ENCODE measurements around the gene ROBO1.

The ROBO1 gene

DNA sequence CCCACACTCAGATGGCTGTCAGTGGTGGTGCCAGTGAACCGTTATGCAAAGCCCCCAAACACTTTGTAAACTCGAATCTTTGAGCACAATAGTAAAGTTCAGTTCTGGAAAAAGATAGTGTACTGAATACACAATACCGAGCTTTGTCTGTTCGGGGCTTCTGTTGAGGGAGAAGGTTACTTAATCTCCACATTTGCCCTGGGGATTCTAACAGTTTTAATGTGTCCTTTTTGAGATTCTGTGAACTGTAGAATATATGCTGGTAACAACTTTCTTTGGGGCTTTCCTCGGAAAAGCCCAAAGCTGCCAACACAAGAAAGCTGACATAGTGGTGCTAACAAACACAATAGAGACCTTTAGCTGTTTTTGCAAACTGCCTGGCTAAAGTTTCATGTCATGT lies 686.5 kb downstream of the ROBO1 start:
- Histone ChIP-seq H3K36me3 (ENCODE audit: control insufficient read depth in 2 of 2, insufficient read depth in 2 of 2, low read length in 2 of 2) (no peaks in the 10 kb centered on the region), H3K4me1 (ENCODE audit: control insufficient read depth in 2 of 2, insufficient read depth in 2 of 2, low read length in 2 of 2) (no peaks in the 10 kb centered on the region), H3K4me3 (ENCODE audit: low read length in 2 of 2) (no peak overlapping the region), H3K9ac (ENCODE audit: low read depth in 1 of 2, low read length in 2 of 2) (no peak overlapping the region), H3K9me3 (ENCODE audit: control insufficient read depth in 2 of 2, low read length in 2 of 2) (no peaks in the 10 kb centered on the region), H3K27ac (ENCODE audit: low read depth in 2 of 2, low read length in 2 of 2) (no peak overlapping the region), H3K27me3 (ENCODE audit: control insufficient read depth in 2 of 2, insufficient read depth in 2 of 2, low read length in 2 of 2) (no peaks in the 10 kb centered on the region)

DNA sequence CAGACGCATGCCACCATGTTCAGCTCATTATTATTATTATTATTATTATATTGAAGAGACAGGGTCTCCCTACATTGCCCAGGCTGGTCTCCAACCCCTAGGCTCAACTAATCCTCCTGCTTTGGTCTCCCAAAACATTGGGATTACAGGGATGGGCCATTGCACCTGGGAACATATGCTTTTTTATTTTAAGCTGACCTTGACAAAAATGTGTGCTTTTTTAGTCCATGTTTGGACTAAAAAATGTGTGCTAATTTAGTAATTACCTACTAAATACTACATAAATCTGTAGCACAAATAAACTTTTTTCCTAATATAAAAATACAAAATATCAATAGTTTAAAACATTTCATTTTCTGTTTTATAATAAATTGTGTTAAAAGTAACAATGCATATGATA lies 693.2 kb downstream of the ROBO1 start:
- Histone ChIP-seq H3K27me3 (ENCODE audit: control insufficient read depth in 2 of 2, insufficient read depth in 2 of 2, low read length in 2 of 2) (no peaks in the 10 kb centered on the region), H3K9me3 (ENCODE audit: control insufficient read depth in 2 of 2, low read length in 2 of 2) (no peaks in the 10 kb centered on the region), H3K9ac (ENCODE audit: low read depth in 1 of 2, low read length in 2 of 2) (no peak overlapping the region), H3K27ac (ENCODE audit: low read depth in 2 of 2, low read length in 2 of 2) (no peak overlapping the region), H3K36me3 (ENCODE audit: control insufficient read depth in 2 of 2, insufficient read depth in 2 of 2, low read length in 2 of 2) (no peaks in the 10 kb centered on the region), H3K4me3 (ENCODE audit: low read length in 2 of 2) (no peak overlapping the region), H3K4me1 (ENCODE audit: control insufficient read depth in 2 of 2, insufficient read depth in 2 of 2, low read length in 2 of 2) (no peaks in the 10 kb centered on the region)

DNA sequence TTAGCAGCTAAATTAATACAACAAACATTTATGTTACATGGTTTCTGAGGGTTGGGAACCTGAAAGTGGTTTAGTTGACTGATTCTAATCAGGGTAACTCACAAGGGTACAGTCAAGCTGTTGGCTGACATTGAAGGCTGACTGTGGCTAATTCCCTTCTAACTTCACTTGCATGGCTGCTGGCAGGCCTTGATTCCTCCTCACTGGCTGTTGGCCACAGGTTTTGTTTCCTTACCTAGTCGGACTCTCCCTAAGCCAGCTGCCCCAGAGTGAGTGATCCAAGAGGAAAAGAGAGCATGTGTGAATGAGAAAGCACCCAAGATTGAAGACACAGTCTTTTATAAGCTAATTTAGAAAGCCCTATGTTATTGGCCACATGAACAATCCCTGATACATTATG lies 700.1 kb downstream of the ROBO1 start:
- no peak overlapping the region for H3K4me3 ChIP-seq (ENCODE audit: low read length in 2 of 2)
- no peaks in the 10 kb centered on the region for H3K27me3 ChIP-seq (ENCODE audit: control insufficient read depth in 2 of 2, insufficient read depth in 2 of 2, low read length in 2 of 2)
- H3K4me1 ChIP-seq (ENCODE audit: control insufficient read depth in 2 of 2, insufficient read depth in 2 of 2, low read length in 2 of 2): no peaks in the 10 kb centered on the region
- no peaks in the 10 kb centered on the region for H3K36me3 ChIP-seq (ENCODE audit: control insufficient read depth in 2 of 2, insufficient read depth in 2 of 2, low read length in 2 of 2)
- H3K9ac ChIP-seq (ENCODE audit: low read depth in 1 of 2, low read length in 2 of 2): no peak overlapping the region
- H3K9me3 ChIP-seq (ENCODE audit: control insufficient read depth in 2 of 2, low read length in 2 of 2): no peaks in the 10 kb centered on the region
- H3K27ac ChIP-seq (ENCODE audit: low read depth in 2 of 2, low read length in 2 of 2): no peak overlapping the region

DNA sequence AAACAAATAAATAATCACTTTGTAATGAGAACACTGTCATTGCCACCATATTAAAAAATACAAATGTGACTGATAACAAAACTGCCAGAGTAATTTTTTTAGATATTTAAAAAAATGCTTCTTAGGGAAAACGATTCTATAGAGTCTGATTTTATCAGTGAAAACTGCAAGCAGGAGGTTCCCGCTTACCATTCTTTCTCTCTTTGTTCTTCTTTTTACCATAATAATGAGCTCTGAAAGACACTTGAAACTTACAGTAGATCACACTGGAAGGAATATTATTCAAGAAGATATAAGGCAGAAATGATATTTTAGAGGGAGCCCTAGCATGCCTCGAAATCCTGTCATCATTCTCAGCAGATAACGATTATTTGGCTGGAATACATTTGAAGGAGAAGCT lies 701.3 kb downstream of the ROBO1 start:
- Histone ChIP-seq H3K27me3 (ENCODE audit: control insufficient read depth in 2 of 2, insufficient read depth in 2 of 2, low read length in 2 of 2) (no peaks in the 10 kb centered on the region), H3K36me3 (ENCODE audit: control insufficient read depth in 2 of 2, insufficient read depth in 2 of 2, low read length in 2 of 2) (no peaks in the 10 kb centered on the region), H3K4me3 (ENCODE audit: low read length in 2 of 2) (no peak overlapping the region), H3K9ac (ENCODE audit: low read depth in 1 of 2, low read length in 2 of 2) (no peak overlapping the region), H3K9me3 (ENCODE audit: control insufficient read depth in 2 of 2, low read length in 2 of 2) (no peaks in the 10 kb centered on the region), H3K4me1 (ENCODE audit: control insufficient read depth in 2 of 2, insufficient read depth in 2 of 2, low read length in 2 of 2) (no peaks in the 10 kb centered on the region), H3K27ac (ENCODE audit: low read depth in 2 of 2, low read length in 2 of 2) (no peak overlapping the region)

DNA sequence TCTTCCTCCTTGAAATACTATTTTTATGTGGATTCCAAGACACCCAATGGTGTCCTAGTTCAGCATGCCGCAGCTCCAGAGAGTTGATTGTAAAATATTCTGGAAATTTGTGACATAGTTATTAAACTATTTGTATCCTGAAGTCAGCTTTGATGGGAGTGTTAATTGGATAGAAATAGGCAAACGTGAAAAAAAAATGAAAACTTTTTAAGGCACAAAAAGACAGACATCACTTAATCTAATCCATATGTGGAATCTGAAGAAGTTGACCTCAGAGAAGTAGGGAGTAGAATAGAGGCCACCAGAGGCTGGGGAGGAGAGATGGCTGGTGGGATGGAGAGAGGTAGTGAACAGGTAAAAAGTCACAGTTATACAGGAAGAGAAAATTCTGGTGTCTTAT lies 704.2 kb downstream of the ROBO1 start:
- no peak overlapping the region for H3K27ac ChIP-seq (ENCODE audit: low read depth in 2 of 2, low read length in 2 of 2)

DNA sequence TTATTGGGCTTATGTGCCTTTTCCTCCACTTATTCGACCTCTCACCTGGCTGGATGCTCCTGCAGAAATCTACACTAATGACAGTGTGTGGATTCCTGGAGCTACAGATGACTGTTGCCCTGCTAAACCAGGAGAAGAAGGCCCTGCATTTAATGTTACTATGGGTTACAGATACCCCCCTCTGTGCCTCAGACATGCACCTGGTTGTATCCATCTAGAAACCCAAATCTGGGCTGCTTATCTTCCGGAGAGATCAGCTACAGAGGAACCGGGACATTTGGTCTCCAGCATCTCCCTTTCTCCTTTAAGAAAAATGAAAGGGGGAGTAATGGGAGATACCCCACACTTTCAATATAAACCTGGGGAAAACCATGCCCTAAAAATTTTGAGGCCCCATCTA lies 710.0 kb downstream of the ROBO1 start:
- Histone ChIP-seq H3K27ac (ENCODE audit: low read depth in 2 of 2, low read length in 2 of 2) (no peak overlapping the region), H3K9me3 (ENCODE audit: control insufficient read depth in 2 of 2, low read length in 2 of 2) (peaks cover 0 to 4% of the 10 kb centered on the region in 2 donors), H3K36me3 (ENCODE audit: control insufficient read depth in 2 of 2, insufficient read depth in 2 of 2, low read length in 2 of 2) (no peaks in the 10 kb centered on the region), H3K4me1 (ENCODE audit: control insufficient read depth in 2 of 2, insufficient read depth in 2 of 2, low read length in 2 of 2) (no peaks in the 10 kb centered on the region), H3K27me3 (ENCODE audit: control insufficient read depth in 2 of 2, insufficient read depth in 2 of 2, low read length in 2 of 2) (no peaks in the 10 kb centered on the region), H3K9ac (ENCODE audit: low read depth in 1 of 2, low read length in 2 of 2) (no peak overlapping the region), H3K4me3 (ENCODE audit: low read length in 2 of 2) (no peak overlapping the region)

More for the DNA sequence above, 704.2 kb downstream of the ROBO1 start:
- Histone ChIP-seq H3K9me3 (ENCODE audit: control insufficient read depth in 2 of 2, low read length in 2 of 2) (no peaks in the 10 kb centered on the region), H3K4me3 (ENCODE audit: low read length in 2 of 2) (no peak overlapping the region), H3K4me1 (ENCODE audit: control insufficient read depth in 2 of 2, insufficient read depth in 2 of 2, low read length in 2 of 2) (no peaks in the 10 kb centered on the region), H3K9ac (ENCODE audit: low read depth in 1 of 2, low read length in 2 of 2) (no peak overlapping the region), H3K36me3 (ENCODE audit: control insufficient read depth in 2 of 2, insufficient read depth in 2 of 2, low read length in 2 of 2) (no peaks in the 10 kb centered on the region), H3K27me3 (ENCODE audit: control insufficient read depth in 2 of 2, insufficient read depth in 2 of 2, low read length in 2 of 2) (no peaks in the 10 kb centered on the region)

DNA sequence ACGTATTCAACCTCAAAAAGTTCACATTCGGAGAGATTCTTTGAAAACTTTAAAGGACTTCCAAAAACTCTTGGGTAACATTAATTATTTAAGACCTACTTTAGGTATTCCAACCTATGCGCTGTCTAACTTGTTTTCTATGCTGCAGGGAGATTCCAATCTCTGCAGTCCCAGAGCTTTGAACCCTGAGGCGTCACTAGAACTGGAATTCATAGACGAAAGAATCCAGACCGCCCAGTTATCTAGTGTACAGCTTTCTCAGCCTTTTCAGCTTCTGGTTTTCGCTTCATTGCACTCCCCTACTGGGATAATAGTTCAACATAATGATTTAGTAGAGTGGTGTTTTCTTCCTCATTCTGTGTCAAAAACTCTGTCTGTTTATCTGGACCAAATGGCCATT lies 711.3 kb downstream of the ROBO1 start:
- Histone ChIP-seq H3K4me3 (ENCODE audit: low read length in 2 of 2) (no peak overlapping the region), H3K27ac (ENCODE audit: low read depth in 2 of 2, low read length in 2 of 2) (no peak overlapping the region), H3K9me3 (ENCODE audit: control insufficient read depth in 2 of 2, low read length in 2 of 2) (peaks cover 0 to 6% of the 10 kb centered on the region in 2 donors)

DNA sequence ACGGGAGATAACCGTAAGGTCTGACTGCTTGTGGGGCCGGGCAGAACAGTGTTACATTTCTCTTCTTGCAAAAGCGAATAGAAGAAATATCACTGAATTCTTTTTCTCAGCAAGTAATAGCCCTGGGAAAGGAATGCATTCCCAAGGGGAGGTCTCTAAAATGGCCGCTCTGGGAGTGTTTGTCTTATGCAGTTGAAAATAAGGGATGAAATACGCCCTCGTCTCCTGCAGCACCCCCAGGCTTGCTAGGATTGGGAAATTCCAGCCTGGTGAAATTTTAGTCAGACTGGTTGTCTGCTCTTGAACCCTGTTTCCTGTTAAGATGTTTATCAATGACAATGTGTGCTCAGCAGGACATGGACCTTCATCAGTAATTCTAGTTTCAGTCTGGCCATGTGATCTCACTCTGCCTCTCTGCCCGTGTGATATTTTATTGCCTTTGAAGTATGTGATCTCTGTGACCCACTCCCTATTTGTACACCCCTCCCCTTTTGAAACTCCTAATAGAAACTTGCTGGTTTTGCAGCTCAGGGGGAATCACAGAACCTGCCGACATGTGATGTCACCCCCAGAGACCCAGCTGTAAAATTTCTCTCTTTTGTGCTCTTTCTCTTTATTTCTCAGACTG lies 715.6 kb downstream of the ROBO1 start:
- Histone ChIP-seq H3K27me3 (ENCODE audit: control insufficient read depth in 2 of 2, insufficient read depth in 2 of 2, low read length in 2 of 2) (no peaks in the 10 kb centered on the region), H3K9me3 (ENCODE audit: control insufficient read depth in 2 of 2, low read length in 2 of 2) (peaks cover 0 to 6% of the 10 kb centered on the region in 2 donors), H3K27ac (ENCODE audit: low read depth in 2 of 2, low read length in 2 of 2) (no peak overlapping the region), H3K9ac (ENCODE audit: low read depth in 1 of 2, low read length in 2 of 2) (no peak overlapping the region), H3K36me3 (ENCODE audit: control insufficient read depth in 2 of 2, insufficient read depth in 2 of 2, low read length in 2 of 2) (no peaks in the 10 kb centered on the region), H3K4me3 (ENCODE audit: low read length in 2 of 2) (no peak overlapping the region), H3K4me1 (ENCODE audit: control insufficient read depth in 2 of 2, insufficient read depth in 2 of 2, low read length in 2 of 2) (no peaks in the 10 kb centered on the region)

More for the DNA sequence above, 711.3 kb downstream of the ROBO1 start:
- H3K4me1 ChIP-seq (ENCODE audit: control insufficient read depth in 2 of 2, insufficient read depth in 2 of 2, low read length in 2 of 2): no peaks in the 10 kb centered on the region
- no peaks in the 10 kb centered on the region for H3K36me3 ChIP-seq (ENCODE audit: control insufficient read depth in 2 of 2, insufficient read depth in 2 of 2, low read length in 2 of 2)
- H3K27me3 ChIP-seq (ENCODE audit: control insufficient read depth in 2 of 2, insufficient read depth in 2 of 2, low read length in 2 of 2): no peaks in the 10 kb centered on the region
- H3K9ac ChIP-seq (ENCODE audit: low read depth in 1 of 2, low read length in 2 of 2): no peak overlapping the region

DNA sequence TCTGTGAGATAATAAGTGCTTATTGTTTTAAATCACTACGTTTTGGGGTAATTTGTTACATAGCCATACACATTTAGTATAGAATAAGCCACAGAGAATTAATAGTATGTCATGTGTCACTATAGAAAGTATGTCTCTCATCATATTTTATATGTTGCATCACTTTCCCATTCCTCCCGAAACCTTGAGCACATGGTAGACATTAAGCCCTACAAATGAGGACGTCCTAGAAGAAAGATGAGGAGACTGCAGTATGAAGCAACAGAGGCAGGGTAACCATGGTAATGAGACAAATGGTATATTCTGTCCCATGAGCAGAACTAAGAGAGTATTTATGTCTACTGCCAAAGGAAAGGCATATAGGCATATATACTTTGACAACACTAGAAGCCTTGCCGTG lies 720.2 kb downstream of the ROBO1 start:
- no peak overlapping the region for H3K9ac ChIP-seq (ENCODE audit: low read depth in 1 of 2, low read length in 2 of 2)
- H3K36me3 ChIP-seq (ENCODE audit: control insufficient read depth in 2 of 2, insufficient read depth in 2 of 2, low read length in 2 of 2): no peaks in the 10 kb centered on the region
- H3K27ac ChIP-seq (ENCODE audit: low read depth in 2 of 2, low read length in 2 of 2): no peak overlapping the region
- no peaks in the 10 kb centered on the region for H3K4me1 ChIP-seq (ENCODE audit: control insufficient read depth in 2 of 2, insufficient read depth in 2 of 2, low read length in 2 of 2)
- H3K9me3 ChIP-seq (ENCODE audit: control insufficient read depth in 2 of 2, low read length in 2 of 2): no peaks in the 10 kb centered on the region
- H3K27me3 ChIP-seq (ENCODE audit: control insufficient read depth in 2 of 2, insufficient read depth in 2 of 2, low read length in 2 of 2): no peaks in the 10 kb centered on the region
- no peak overlapping the region for H3K4me3 ChIP-seq (ENCODE audit: low read length in 2 of 2)

DNA sequence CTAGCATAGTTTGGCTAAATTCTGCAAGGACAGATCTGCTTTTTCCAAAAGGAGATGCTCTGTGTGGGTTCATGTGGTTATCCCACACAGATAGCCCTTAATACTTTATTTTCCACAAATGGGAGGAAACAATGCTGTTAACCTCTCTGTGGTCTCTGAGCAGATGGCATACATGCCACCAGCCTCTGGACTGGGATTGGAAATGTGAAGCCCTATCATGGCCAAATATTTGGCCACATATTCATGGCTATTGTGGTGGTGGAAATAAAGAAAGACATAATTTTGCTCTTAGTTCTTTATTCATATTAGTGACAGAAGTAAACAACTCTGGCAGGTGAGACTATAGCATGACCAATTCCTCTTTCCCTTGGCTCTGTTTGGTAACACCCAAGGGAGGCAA lies 726.2 kb downstream of the ROBO1 start:
- Histone ChIP-seq H3K4me3 (ENCODE audit: low read length in 2 of 2) (no peak overlapping the region), H3K27me3 (ENCODE audit: control insufficient read depth in 2 of 2, insufficient read depth in 2 of 2, low read length in 2 of 2) (no peaks in the 10 kb centered on the region), H3K36me3 (ENCODE audit: control insufficient read depth in 2 of 2, insufficient read depth in 2 of 2, low read length in 2 of 2) (no peaks in the 10 kb centered on the region), H3K27ac (ENCODE audit: low read depth in 2 of 2, low read length in 2 of 2) (no peak overlapping the region), H3K9ac (ENCODE audit: low read depth in 1 of 2, low read length in 2 of 2) (no peak overlapping the region), H3K4me1 (ENCODE audit: control insufficient read depth in 2 of 2, insufficient read depth in 2 of 2, low read length in 2 of 2) (no peaks in the 10 kb centered on the region), H3K9me3 (ENCODE audit: control insufficient read depth in 2 of 2, low read length in 2 of 2) (no peaks in the 10 kb centered on the region)

DNA sequence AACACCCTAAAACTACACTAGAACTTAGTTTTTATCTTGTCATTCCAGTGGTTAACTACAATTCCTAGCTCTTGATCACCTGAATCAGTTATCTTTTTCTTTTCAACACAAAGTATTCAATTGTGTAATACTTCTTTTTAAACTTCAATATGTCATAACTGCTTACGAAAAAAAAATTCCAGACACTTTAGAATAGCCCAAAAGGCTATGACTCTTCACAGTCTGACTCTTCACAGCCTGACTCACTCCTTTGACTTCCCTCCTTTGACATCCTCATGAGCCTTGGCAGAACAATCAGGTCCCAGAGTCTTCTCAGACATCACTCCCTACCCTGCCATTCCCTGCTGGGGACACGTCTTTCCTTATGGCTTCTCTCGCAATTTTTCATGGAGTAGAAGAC lies 727.1 kb downstream of the ROBO1 start:
- no peak overlapping the region for H3K27ac ChIP-seq (ENCODE audit: low read depth in 2 of 2, low read length in 2 of 2)

More for the DNA sequence above, 727.1 kb downstream of the ROBO1 start:
- Histone ChIP-seq H3K9me3 (ENCODE audit: control insufficient read depth in 2 of 2, low read length in 2 of 2) (no peaks in the 10 kb centered on the region), H3K36me3 (ENCODE audit: control insufficient read depth in 2 of 2, insufficient read depth in 2 of 2, low read length in 2 of 2) (no peaks in the 10 kb centered on the region), H3K4me1 (ENCODE audit: control insufficient read depth in 2 of 2, insufficient read depth in 2 of 2, low read length in 2 of 2) (no peaks in the 10 kb centered on the region), H3K9ac (ENCODE audit: low read depth in 1 of 2, low read length in 2 of 2) (no peak overlapping the region), H3K27me3 (ENCODE audit: control insufficient read depth in 2 of 2, insufficient read depth in 2 of 2, low read length in 2 of 2) (no peaks in the 10 kb centered on the region), H3K4me3 (ENCODE audit: low read length in 2 of 2) (no peak overlapping the region)

Measured in mucosa of rectum (tissue), 2 donors.